GM21528 (cell line): ENCODE results near the gene MPHOSPH9.

ENCODE experiments used
- ATAC-seq: cut with Tn5 transposase; IDR thresholded peaks from one replicate; pipeline ENCODE4 v1.9.1; 2021; ENCODE audit warnings: mild to moderate bottlenecking, moderate library complexity; ENCODE audit not compliant: unreplicated experiment, low FRiP score

Gene MPHOSPH9

DNA sequence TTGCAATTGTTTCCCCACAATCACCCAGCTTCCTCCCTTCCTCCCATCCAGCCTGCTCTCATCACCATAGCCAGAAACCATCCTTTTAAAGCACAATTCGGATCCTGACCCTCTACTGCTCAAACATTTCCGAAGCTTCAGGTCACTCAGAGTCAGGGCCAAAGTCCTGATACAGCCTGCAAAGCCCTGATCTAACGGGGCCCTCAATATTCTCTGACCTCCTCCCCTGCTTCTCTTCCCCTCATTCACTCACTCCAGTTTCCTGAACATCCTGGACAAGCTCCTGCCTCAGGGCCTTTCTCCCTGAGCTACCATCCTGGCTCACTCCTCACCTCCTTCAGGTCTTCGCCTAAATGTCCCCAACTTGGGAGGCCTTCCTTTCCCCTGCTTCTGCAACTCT, 128.1 kb downstream of the MPHOSPH9 start:
- no peak for ATAC-seq
